Stimulated activated CD8-positive, alpha-beta memory T cell treated with anti-CD3 and anti-CD28 coated beads, Interleukin-7, amount 100 ng/mL, for 4 hours (primary cell): ENCODE data around the gene SAFB2.

ENCODE experiments used
- DNase-seq, 2 donors: peaks; one replicate each; pipeline ENCODE4 v3.0.0-alpha.2; 2020; ENCODE audit warnings: low read depth in 2 of 2

SAFB2 gene

GRCh38 chr19:5607318-5608275 is 15.0 kb downstream of the SAFB2 start:
- DNase-seq, result no peak

GRCh38 chr19:5605362-5605761 is 17.2 kb downstream of the SAFB2 start:
- no peak for DNase-seq

DNA sequence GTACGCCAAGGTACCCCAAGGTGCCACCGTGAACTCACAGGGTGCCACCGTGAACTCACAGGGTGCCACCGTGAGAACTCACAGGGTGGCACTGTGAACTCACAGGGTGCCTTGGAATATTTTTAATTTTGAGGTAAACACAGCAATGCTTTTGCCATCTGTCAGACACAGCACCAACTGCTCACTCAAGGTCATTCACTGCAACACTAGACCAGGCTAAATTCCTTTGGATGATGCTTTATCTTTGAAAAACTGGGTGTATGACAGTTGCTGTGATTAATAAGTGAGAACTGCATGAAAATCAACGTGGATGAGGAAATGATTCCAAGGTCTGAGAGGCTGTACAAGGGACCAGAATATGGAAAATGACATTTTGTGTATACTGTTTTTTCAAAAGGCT is 18.9 kb downstream of the SAFB2 start:
- DNase-seq, result no peak

DNA sequence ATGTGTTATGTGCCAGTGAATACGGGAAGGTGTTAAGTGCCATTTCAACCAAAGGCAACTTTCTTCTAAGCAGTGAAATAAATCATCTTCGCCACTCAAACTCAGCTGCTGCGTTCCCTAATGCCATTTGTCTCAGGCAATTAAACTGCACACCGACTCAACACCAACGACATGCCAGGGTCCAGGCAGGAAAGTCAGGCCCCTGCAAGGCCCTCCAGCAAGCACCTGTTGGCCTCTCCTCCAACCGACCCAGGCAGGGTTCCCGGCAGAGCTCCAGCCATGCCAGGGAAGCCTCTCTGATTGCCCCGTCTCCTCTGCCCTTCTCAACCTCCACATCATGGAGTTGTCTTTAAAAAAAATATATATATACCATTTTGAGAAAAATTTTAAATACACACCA is 21.8 kb downstream of the SAFB2 start:
- DNase-seq, result no peak

DNA sequence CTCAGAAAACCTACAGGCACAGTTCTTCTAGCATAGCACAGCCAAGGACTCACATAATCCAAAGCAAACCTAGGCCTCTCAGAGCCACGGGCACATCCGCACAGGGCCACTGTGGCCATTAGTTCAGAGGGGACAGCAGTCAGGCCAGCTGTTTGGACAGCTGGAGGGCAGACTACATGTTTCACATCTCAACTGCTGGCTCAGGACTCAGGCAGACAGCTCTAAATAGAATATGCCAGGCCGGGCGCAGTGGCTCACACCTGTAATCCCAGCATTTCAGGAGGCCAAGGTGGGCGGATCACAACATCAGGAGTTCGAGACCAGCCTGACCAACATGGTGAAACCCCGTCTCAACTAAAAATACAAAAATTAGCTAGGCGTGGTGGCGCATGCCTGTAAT is 26.8 kb downstream of the SAFB2 start:
- DNase-seq, result no peak

DNA sequence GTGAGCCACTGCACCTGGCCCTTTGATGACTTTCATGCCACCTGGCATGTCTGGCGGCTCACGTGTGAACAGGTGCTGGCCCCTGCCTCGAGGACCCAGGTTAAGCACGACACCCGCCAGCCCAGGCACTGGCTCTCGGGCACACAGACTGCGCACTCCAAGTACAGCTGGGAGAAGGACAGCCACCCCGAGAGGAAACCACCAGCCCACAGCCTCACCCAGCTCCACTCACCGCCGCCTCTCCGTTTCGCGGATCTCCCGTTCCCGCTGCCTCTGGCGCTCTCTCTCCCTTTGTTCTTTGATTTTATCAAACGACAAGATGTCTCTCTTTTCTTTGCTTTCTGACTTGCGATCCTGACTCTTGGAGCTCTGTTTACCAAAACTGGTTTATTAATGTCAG is 27.4 kb downstream of the SAFB2 start:
- no peak for DNase-seq

DNA sequence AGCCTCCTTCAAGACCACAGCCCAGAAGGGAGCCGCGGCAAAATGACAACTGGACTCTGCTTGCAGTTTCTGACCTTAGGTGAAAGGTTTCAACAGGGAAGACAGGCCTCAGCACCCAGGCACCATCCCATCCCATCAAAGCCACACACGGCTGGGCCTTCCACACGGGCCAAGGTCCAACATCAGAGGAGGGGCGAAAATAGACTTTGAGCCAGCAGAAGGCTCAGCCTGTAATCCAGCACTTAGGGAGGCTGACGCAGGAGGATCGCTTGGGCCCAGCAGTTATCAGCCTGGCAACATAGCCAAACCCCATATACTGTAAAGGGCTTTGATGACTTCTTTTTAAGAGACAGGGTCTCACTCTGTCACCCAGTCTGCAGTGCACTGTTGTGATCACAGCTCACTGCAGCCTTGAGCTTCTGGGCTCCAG is 28.0 kb downstream of the SAFB2 start:
- no peak for DNase-seq

GRCh38 chr19:5593343-5594255 is 29.0 kb downstream of the SAFB2 start:
- no peak for DNase-seq

DNA sequence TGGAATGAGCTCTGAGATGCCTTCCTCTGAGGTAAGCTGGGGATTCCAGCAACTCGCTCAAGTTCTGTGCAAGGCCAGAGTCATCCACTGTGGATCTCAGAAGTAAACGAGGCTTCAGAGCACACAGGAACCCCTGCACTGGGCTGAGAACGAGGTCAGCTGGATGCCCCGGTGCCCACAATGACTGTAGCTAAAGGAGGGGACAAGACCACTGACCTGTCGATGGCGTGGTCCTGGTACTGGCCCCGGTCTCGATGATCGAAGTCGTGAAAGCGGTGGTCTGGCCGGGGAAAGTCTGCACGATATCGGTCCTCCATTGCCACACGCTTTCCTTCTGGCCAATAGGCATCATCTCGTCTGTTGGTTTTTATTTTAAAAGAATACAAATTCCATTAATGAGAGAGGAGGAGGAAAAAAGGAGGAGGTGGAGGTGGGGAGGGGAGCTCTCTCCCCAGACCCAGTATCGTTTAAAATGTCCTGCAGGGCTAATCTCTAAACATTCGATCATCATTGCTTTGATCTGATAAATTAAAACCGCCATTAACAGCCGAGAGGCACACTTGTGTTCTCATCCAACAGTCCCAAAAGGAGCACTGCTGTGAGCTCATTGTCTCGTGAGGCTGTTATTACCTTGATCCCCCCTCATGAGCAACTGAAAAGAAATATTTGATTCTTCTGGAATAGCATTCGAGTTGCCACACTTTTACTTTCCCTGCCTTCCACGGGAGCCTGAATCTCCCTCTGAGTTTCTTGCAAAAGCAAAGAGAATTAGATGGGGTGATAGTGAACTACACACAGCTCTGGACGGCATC is 29.8 kb downstream of the SAFB2 start:
- no peak for DNase-seq

DNA sequence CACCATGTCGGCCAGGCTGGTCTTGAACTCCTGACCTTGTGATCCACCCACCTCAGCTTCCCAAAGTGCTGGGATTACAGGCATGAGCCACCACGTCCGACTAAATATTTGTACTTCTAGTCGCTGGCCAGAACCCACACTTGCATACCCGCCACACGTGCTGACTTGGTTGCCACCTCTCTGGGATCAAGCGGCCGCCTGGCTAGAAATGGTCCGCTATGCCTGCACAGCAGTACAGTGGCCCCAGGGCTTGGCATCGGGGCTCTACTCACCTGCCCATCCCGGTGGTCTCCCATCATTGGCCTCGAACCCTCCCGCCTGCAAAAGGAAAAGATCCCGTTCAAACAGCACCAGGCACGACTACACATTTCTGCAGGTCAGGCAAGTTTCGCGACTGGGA is 31.1 kb downstream of the SAFB2 start:
- no peak for DNase-seq

DNA sequence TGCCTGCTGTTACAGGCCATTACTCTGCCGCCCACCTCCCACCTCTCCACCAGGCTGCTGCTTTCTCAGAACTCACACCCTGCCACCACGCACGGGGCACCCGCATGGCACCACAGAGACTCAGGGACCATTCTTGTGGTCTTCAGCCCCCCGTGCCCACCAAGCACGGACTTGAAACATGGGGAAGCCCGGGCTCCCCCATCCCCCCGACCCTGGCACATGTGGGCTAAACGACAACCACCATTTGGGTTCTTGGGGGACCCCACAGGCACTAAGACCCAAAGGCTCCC is 31.8 kb downstream of the SAFB2 start:
- DNase-seq, result no peak

DNA sequence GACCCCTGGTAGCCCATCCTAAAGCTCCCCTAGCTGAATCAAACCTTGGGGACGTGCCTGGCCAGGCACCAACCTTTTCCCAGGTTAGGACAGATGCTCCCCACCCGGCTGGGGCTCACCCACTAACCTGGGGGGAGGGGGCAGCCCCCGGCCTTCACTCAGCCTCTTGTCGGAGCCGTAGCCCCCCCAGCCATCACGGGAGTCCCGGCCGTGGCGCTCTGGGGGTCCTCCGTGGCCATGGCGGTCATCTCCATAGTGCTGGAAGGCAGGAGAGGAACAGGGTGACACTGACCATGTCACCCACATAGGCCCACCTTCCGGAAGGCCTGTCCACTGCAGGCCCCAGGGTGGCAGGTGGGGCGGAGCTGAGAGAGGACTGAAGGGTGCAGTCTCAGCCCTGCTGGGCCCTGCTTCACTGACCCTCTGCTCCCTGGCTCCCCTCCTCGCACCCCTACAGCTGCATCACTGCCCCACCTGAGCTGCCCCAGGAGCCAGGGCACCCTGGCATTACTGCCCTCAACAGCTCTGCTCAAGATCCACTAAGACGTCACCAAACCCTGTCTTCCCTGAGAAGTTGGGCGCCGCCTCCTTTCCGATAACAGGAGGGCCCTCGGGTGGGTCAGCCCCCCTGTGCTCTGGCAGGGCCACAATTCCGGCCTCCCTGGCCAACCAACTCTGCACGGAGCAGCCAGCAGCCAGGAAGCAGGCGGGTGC is 32.3 kb downstream of the SAFB2 start:
- no peak for DNase-seq

DNA sequence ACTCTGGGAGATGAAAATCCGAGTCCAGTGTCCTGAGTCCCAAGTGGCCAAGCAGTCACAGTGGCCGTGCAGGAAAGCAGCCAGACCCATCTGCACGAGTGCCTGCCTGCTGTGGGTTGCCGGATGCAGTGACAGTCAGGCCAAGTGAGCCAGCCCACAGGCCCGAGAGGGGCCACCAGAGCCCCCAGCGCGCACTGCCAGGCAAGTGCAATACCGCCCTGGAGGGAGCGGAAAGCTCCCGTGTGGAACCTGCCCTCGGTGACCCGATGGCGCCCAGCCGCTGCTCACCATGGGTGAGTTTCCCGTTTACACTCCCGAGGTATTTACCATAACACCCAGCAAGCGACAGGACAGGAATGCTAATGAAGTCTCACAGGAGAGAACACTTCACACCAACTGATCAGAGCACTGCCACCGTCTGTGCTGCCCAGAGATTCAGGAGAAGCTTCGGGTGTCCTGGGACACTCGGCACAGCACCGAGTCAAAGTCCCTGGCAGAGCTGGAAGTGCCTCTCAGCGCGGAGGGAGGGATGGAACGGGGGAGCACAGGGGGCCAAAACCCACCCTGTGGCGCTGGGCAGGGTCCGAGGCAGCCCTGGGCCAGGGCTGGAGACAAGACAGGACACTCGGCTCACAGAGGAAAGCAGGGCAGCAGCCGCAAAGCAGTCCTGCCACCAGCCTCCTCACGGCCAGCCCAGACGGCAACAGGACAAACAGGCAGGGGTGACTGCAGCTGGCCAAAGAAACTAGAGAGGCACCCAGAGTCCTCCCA is 33.5 kb downstream of the SAFB2 start:
- DNase-seq, result no peak

- no peak for DNase-seq
Observed at GRCh38 chr19:5588441-5588840, 34.1 kb downstream of the SAFB2 start.

DNA sequence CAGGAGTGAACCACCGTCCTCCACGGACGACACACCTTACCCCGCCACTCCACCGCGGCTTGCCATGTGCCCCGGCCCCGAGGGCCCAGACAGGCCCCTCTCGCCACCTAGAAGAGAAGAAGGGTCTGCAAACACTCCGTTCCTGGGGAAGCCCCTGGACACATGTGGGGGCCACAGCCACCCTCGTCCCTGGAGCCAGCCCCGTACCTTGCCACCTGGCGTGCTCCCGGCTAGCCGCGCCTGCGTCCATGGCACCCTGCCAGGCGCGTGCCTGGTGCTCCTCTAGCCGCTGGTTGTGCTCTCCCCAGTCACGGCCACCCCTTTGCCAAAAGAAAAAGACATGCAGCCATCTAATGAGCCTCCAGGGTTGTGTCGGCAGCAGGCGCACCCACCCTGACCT is 34.9 kb downstream of the SAFB2 start:
- DNase-seq, result no peak

GRCh38 chr19:5587071-5587455 is 35.5 kb downstream of the SAFB2 start:
- no peak for DNase-seq

DNA sequence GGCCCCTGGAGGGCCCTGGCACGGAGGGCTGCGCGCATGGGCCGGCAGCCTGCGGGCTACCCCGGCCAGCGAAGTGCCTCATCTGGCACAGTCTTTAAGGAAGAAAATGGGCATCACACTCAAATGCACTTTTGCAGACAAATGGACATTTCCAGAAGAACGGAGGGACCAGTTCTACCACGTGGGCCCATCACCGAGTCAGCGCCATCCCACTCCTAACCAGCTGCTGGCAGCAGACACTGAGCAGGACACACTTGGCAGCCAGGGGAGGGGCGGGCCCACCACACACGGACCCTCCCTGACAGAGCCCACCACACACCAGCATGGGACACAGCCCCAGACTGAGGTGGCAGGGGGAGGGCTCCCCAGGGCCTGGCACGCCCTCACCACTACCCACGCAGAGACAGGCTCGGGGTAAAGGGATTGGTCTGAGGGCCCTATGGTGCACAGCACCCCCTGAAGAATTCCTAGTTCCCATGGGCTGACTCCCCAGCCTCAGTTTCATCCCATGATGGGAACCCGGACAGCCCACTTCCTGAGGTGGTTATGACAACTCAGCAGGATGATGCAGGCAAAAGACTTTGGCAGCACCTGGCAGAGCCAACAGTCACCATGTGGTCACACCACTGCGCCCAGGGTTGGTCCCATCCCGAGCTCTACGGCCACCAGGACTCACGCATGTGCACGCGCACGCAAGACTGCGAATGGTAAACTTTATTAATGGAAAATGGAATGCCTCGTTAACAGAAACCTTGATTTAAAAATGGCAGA is 36.1 kb downstream of the SAFB2 start:
- DNase-seq, result no peak

GRCh38 chr19:5585461-5586299 is 36.9 kb downstream of the SAFB2 start:
- peak; percentile 8 to 40 for DNase-seq

- DNase-seq, result no peak
Observed at GRCh38 chr19:5580161-5580571, 42.4 kb downstream of the SAFB2 start.
